ENCODE measurements around the gene RUNX3. TPM values are rescaled to one million over a fixed set of nuclear protein-coding genes. Genes with fewer than 3 reads are reported as not detected.

RUNX3 gene
- total and polyA plus RNA-seq, 4 donors = 1.7 to 9.0 (median 4.5) TPM

DNA sequence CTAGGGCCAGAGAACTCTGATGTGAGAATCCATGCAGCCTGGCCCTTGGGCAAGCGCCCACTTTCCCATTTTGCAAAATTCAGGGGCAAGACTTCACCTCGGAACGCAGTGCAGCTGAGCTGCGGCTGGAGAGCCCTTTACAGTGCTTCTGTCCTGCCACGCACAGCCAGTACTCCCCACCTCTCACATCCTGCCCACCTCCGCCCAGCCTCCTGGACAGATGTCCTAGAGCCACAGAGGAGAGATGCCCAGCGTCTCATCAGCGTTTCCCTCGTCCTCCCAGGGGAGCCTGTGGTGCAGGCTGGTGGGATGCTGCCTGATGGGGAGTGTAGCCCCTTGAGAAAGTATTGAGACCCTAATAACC lies 29.6 kb downstream of the RUNX3 start:
- DNase-seq (no peak), ATAC-seq (ENCODE audit: insufficient read depth, low FRiP score) (no peak)
- Histone ChIP-seq H3K27me3 (ENCODE audit: control insufficient read depth in 3 of 3, insufficient read depth in 3 of 3, low read length in 2 of 3) (no peaks in the 10 kb centered on the region), H3K36me3 (ENCODE audit: control insufficient read depth in 4 of 4, insufficient read depth in 4 of 4, low read length in 4 of 4) (peaks cover 0 to 3% (median 0%) of the 10 kb centered on the region in 4 donors), H3K9ac (ENCODE audit: insufficient read depth in 1 of 2, low read length in 2 of 2) (no peak overlapping the region), H3K9me3 (ENCODE audit: control insufficient read depth in 4 of 4, insufficient read depth in 3 of 4, low read length in 3 of 4) (peaks cover 0 to 2% (median 0%) of the 10 kb centered on the region in 4 donors), H3K27ac (ENCODE audit: low read depth in 1 of 2, low read length in 1 of 2) (no peak overlapping the region), H3K4me1 (ENCODE audit: control insufficient read depth in 5 of 5, insufficient read depth in 5 of 5, low read length in 5 of 5) (no peaks in the 10 kb centered on the region), H3K4me3 (no peak overlapping the region)
- TF ChIP-seq, protein P1, sequence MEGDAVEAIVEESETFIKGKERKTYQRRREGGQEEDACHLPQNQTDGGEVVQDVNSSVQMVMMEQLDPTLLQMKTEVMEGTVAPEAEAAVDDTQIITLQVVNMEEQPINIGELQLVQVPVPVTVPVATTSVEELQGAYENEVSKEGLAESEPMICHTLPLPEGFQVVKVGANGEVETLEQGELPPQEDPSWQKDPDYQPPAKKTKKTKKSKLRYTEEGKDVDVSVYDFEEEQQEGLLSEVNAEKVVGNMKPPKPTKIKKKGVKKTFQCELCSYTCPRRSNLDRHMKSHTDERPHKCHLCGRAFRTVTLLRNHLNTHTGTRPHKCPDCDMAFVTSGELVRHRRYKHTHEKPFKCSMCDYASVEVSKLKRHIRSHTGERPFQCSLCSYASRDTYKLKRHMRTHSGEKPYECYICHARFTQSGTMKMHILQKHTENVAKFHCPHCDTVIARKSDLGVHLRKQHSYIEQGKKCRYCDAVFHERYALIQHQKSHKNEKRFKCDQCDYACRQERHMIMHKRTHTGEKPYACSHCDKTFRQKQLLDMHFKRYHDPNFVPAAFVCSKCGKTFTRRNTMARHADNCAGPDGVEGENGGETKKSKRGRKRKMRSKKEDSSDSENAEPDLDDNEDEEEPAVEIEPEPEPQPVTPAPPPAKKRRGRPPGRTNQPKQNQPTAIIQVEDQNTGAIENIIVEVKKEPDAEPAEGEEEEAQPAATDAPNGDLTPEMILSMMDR (IDR thresholded peaks at IDR 0.05; ENCODE audit: control extremely low read depth, extremely low read depth) = no peak
- WGBS, 2 donors = 77 to 92% methylated on average over 9 of the region's 9 CpGs

DNA sequence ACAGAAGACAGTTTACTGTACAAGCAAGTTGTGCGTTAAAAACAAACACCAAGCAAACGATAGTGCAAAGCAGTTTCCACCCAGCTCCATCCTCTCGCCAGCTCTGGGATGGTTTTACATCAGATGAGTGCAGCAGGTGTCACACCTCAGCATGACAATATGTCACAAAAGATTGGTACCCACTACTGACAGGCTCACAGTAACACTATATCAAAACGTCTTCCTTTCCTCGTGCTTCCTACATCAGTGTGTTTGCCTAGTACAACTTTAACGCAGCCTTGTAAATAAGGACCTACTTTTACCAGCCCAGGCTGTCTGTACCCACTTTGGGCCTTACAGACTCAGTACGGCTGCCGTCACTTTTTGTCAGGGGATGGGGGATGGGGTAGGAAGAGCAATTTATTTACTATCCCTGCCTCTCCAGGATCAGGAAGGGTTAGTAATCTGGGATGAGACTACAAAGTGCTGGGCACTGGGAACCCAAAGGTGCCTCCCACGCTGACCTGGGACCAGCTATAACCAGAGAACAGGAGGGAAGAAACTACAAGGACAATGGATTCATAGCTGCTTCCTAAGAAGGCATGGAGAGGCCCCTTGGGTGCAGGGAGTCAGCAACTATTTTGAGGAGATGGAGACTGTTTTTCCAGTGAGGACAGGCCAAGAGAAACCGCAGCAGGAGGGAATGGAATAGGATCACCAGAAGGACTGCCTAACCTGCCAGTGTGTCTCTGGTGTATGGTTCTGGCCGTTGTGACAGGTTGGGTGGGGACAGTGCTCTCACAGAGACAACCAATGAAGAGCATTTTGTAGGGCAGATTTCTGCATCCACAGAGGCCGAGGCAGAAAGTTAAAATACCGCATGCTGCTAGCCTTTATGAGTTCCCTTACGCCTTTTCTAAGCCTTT lies 30.2 kb downstream of the RUNX3 start:
- no peak overlapping the region for H3K9ac ChIP-seq (ENCODE audit: insufficient read depth in 1 of 2, low read length in 2 of 2)
- H3K36me3 ChIP-seq (ENCODE audit: control insufficient read depth in 4 of 4, insufficient read depth in 4 of 4, low read length in 4 of 4) = no peaks in the 10 kb centered on the region
- no peaks in the 10 kb centered on the region for H3K27me3 ChIP-seq (ENCODE audit: control insufficient read depth in 3 of 3, insufficient read depth in 3 of 3, low read length in 2 of 3)
- H3K27ac ChIP-seq (ENCODE audit: low read depth in 1 of 2, low read length in 1 of 2) = no peak overlapping the region
- H3K9me3 ChIP-seq (ENCODE audit: control insufficient read depth in 4 of 4, insufficient read depth in 3 of 4, low read length in 3 of 4) = peaks cover 0 to 2% (median 0%) of the 10 kb centered on the region in 4 donors
- DNase-seq = no peak
- H3K4me1 ChIP-seq (ENCODE audit: control insufficient read depth in 5 of 5, insufficient read depth in 5 of 5, low read length in 5 of 5) = no peaks in the 10 kb centered on the region
- no peak for ATAC-seq (ENCODE audit: insufficient read depth, low FRiP score)
- H3K4me3 ChIP-seq = no peak overlapping the region
- 78 to 86% methylated on average over 14 of the region's 14 CpGs for WGBS, 2 donors
- TF ChIP-seq, protein P1 (IDR thresholded peaks at IDR 0.05; ENCODE audit: control extremely low read depth, extremely low read depth) = no peak

- ATAC-seq (ENCODE audit: insufficient read depth, low FRiP score) (no peak), DNase-seq (no peak)
- WGBS, 2 donors = 84 to 90% methylated on average over 8 of the region's 8 CpGs
- H3K27ac ChIP-seq (ENCODE audit: low read depth in 1 of 2, low read length in 1 of 2) = no peak overlapping the region
- H3K27me3 ChIP-seq (ENCODE audit: control insufficient read depth in 3 of 3, insufficient read depth in 3 of 3, low read length in 2 of 3) = no peaks in the 10 kb centered on the region
- H3K36me3 ChIP-seq (ENCODE audit: control insufficient read depth in 4 of 4, insufficient read depth in 4 of 4, low read length in 4 of 4) = no peaks in the 10 kb centered on the region
- no peak overlapping the region for H3K9ac ChIP-seq (ENCODE audit: insufficient read depth in 1 of 2, low read length in 2 of 2)
- TF ChIP-seq, protein P1 (IDR thresholded peaks at IDR 0.05; ENCODE audit: control extremely low read depth, extremely low read depth) = no peak
- no peak overlapping the region for H3K4me3 ChIP-seq
- H3K4me1 ChIP-seq (ENCODE audit: control insufficient read depth in 5 of 5, insufficient read depth in 5 of 5, low read length in 5 of 5) = no peaks in the 10 kb centered on the region
- H3K9me3 ChIP-seq (ENCODE audit: control insufficient read depth in 4 of 4, insufficient read depth in 3 of 4, low read length in 3 of 4) = peaks cover 0 to 2% (median 0%) of the 10 kb centered on the region in 4 donors
These were observed 31.1 kb downstream of the RUNX3 start for GRCh38 chr1:24898909-24899439.
